GM21381 (cell line): Measurements from ENCODE around the gene JARID2.
A peak's percentile ranks its signal among the peaks of the same experiment; 100 is the strongest.

Experiments used
- ATAC-seq: cut with Tn5 transposase; IDR thresholded peaks from one replicate; pipeline ENCODE4 v1.9.1; 2021; ENCODE audit warnings: mild to moderate bottlenecking, moderate library complexity; ENCODE audit not compliant: unreplicated experiment

The JARID2 gene

GRCh38 chr6:15350386-15351083, 104.7 kb downstream of the JARID2 start:
- no peak for ATAC-seq

GRCh38 chr6:15351631-15352030, 105.8 kb downstream of the JARID2 start:
- no peak for ATAC-seq

GRCh38 chr6:15352220-15352619, 106.4 kb downstream of the JARID2 start:
- ATAC-seq = no peak

GRCh38 chr6:15352845-15353244, 107.0 kb downstream of the JARID2 start:
- ATAC-seq = no peak

- ATAC-seq = no peak
These were observed 109.8 kb downstream of the JARID2 start for GRCh38 chr6:15355683-15356099.

GRCh38 chr6:15356179-15356578, 110.3 kb downstream of the JARID2 start:
- ATAC-seq = no peak

GRCh38 chr6:15356937-15357336, 111.1 kb downstream of the JARID2 start:
- ATAC-seq = no peak

- no peak for ATAC-seq
These were observed 111.9 kb downstream of the JARID2 start for GRCh38 chr6:15357782-15358181.

- ATAC-seq = no peak
These were observed 112.9 kb downstream of the JARID2 start for GRCh38 chr6:15358579-15359327.

- ATAC-seq = peak; percentile 44
These were observed 113.5 kb downstream of the JARID2 start for GRCh38 chr6:15359335-15359862.

GRCh38 chr6:15360300-15360699, 114.4 kb downstream of the JARID2 start:
- no peak for ATAC-seq

- no peak for ATAC-seq
These were observed 115.3 kb downstream of the JARID2 start for GRCh38 chr6:15361197-15361596.

GRCh38 chr6:15362274-15363160, 116.6 kb downstream of the JARID2 start:
- no peak for ATAC-seq

- no peak for ATAC-seq
These were observed 117.3 kb downstream of the JARID2 start for GRCh38 chr6:15363164-15363522.

GRCh38 chr6:15363523-15364400, 117.9 kb downstream of the JARID2 start:
- ATAC-seq = peak; percentile 39

- ATAC-seq = no peak
These were observed 118.7 kb downstream of the JARID2 start for GRCh38 chr6:15364401-15365037.

- ATAC-seq = no peak
These were observed 119.4 kb downstream of the JARID2 start for GRCh38 chr6:15365273-15365687.

GRCh38 chr6:15366003-15366535, 120.2 kb downstream of the JARID2 start:
- no peak for ATAC-seq

- no peak for ATAC-seq
These were observed 121.0 kb downstream of the JARID2 start for GRCh38 chr6:15366879-15367278.
